ENCODE data around the gene ISG20.

Gene ISG20

DNA sequence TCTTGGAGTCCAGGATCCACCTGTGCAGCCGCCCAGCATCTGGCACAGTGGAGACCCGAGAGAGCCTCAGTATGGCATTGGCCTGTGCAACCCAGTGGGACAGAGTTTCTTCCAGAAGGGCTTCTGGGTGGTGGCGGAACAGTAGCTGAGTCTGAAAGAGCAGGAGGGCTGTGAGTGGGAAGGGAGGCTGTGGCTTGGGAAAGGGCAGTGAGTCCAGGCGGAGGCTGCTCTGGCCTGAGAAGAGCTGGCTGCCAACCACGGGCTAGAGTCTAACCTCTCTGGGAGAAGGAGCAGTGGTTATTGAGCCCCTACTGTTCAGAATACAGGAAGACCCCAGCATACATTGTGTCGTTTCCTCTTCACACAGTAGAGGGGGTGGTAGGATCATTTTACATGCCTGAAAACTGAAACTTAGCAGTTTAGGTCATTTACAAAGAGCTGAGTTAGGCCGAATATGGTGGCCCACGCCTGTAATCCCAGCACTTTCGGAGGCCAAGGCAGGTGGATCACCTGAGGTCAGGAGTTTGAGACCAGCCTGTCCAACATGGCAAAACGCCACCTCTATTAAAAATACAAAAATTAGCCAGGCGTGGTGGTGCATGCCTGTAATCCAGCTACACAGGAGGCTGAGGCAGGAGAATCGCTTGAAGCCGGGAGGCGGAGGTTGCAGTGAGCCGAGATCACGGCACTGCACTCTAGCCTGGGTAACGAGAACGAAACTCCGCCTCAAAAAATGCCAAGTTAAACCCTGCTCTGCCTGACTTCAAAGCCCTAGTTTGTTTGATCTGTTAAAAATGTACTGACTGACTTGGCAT is 14.5 kb upstream of the ISG20 start:
- H3K4me3 ChIP-seq (ENCODE audit: low read depth, low read length) = peak overlapping the region; percentile 76
- peak; percentile 47 for DNase-seq (ENCODE audit: low read depth)
- peak; percentile 61 for TF ChIP-seq CTCF (IDR thresholded peaks at IDR 0.05; ENCODE audit: low read depth, low read length, missing control alignments)

- H3K4me3 ChIP-seq (ENCODE audit: low read depth, low read length) = peak overlapping the region; percentile 0; the same call in 1 of the 2 replicates
- no peak for DNase-seq (ENCODE audit: low read depth)
- TF ChIP-seq CTCF (IDR thresholded peaks at IDR 0.05; ENCODE audit: low read depth, low read length, missing control alignments) = no peak
These were observed 13.8 kb upstream of the ISG20 start for GRCh38 chr15:88624971-88625490.

DNA sequence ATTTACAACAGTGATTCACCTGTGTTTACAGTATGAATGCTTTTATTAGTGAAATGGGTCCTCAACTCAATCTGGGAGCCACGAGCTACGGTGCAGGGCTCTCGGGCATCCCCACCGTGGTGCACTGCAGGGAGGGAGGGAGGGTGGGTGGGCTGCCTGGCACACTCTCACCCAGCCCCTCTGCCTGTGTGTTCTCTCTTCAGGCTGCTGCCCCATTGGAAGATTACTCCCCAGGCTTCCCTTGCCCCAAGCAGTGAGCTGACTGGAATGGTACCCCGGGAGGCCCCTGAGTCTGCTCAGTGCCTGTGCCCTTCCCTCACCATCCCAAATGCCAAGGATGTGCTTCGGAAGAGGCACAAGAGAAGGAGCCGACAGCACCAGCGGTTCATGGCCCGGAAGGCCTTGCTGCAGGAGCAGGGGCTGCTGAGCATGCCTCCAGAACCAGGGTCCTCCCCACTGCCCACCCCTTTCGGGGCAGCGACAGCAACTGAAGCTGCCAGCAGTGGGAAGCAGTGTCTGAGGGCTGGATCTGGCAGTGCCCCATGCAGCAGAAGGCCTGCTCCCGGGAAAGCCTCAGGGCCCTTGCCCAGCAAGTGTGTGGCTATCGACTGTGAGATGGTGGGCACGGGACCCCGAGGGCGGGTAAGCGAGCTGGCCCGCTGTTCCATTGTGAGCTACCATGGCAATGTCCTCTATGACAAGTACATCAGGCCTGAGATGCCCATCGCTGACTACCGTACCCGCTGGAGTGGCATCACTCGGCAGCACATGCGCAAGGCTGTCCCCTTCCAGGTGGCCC is 12.7 kb upstream of the ISG20 start:
- H3K4me3 ChIP-seq (ENCODE audit: low read depth, low read length) = no peak overlapping the region
- no peak for DNase-seq (ENCODE audit: low read depth)
- no peak for TF ChIP-seq CTCF (IDR thresholded peaks at IDR 0.05; ENCODE audit: low read depth, low read length, missing control alignments)

- H3K4me3 ChIP-seq (ENCODE audit: low read depth, low read length) = no peak overlapping the region
- DNase-seq (ENCODE audit: low read depth) = no peak
- no peak for TF ChIP-seq CTCF (IDR thresholded peaks at IDR 0.05; ENCODE audit: low read depth, low read length, missing control alignments)
These were observed 11.4 kb upstream of the ISG20 start for GRCh38 chr15:88627463-88627862.

DNA sequence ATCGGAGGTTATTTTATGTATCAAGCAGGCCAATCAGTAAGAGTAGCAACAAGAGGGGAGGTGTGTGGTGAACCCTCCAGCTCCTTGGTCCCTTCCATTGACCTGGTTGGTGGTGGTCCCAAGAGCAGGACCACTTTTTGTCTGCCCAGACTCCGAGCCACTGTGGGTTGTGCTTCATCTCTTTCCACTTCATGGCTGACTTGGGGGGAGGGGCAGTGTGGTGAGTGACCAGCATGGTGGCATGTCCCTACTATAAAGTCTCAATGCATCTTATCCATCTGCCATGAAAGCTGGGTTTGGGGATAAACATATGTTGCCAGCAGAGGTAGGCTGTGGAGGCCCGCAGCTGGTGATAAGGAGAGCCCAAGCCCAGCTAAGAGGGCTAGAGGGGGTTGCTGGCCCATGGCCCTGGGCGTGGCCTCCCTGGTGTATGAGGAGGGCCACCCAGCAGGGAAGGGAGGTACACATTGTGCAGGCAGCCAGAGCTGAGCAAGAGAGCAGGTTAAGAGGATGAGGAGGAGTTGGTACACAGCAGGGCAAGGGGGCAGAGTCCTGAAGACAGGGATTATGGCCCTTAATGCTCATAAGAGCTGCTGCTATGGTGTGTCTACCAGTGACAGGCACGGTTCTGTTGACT is 10.7 kb upstream of the ISG20 start:
- no peak overlapping the region for H3K4me3 ChIP-seq (ENCODE audit: low read depth, low read length)
- no peak for TF ChIP-seq CTCF (IDR thresholded peaks at IDR 0.05; ENCODE audit: low read depth, low read length, missing control alignments)
- no peak for DNase-seq (ENCODE audit: low read depth)

DNA sequence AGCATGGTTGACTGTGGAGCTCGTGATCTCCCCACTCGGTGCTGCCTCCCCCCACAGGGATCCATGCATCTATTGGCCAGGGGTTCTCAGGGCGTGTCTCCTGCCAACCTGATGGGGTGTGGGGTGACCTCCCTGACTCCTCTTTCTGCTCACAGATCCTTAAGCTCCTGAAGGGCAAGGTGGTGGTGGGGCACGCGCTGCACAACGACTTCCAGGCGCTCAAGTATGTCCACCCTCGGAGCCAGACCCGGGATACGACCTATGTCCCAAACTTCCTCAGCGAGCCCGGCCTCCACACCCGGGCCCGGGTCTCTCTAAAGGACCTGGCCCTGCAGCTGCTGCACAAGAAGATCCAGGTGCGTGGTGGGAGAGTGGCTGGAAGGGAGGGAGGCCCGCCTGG is 9.7 kb upstream of the ISG20 start:
- no peak overlapping the region for H3K4me3 ChIP-seq (ENCODE audit: low read depth, low read length)
- no peak for DNase-seq (ENCODE audit: low read depth)
- no peak for TF ChIP-seq CTCF (IDR thresholded peaks at IDR 0.05; ENCODE audit: low read depth, low read length, missing control alignments)

Data from GM12864 (cell line).